Activated CD4-positive, CD25-positive, alpha-beta regulatory T cell treated with anti-CD3 and anti-CD28 coated beads, Interleukin-2, amount 50 U/mL, for 16 hours (primary cell): ENCODE data around the gene MLIP.
"Not testable (repeated sequence)": the region's sequence is repeated elsewhere in the genome, so short reads cannot be mapped to it uniquely, and the experiment has no call there.

ENCODE experiments used
- DNase-seq: peaks from one replicate; pipeline ENCODE4 v3.0.0-alpha.2; 2020; ENCODE audit warnings: low read depth, low spot score

Gene MLIP

DNA sequence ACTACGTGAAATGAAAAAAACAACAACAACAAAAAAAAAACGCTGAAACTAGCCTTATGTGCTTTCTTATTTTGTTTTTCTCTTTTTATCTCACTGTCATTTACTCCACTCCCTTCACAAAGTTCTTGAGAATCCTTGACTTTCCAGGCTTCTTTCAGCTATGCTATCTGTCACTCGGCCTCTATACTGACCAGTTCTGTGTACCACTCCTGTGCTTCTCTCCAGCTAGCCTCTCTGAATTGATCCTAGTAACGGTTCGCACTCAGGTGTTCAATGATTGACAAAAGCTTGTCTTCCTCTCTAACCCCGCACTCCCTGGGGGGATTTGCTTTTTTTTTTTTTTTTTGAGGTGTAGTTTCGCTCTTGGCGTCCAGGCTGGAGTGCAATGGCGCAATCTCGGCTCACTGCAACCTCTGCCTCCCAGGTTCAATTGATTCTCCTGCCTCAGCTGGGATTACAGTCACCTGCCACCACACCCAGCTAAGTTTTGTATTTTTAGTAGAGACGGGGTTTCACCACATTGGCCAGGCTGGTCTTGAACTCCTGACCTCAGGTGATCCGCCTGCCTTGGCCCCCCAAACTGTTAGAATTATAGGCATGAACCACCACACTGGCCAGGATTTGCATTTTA, 31.8 kb downstream of the MLIP start:
- no peak for DNase-seq

GRCh38 chr6:54151861-54152260, 40.6 kb downstream of the MLIP start:
- no peak for DNase-seq

DNA sequence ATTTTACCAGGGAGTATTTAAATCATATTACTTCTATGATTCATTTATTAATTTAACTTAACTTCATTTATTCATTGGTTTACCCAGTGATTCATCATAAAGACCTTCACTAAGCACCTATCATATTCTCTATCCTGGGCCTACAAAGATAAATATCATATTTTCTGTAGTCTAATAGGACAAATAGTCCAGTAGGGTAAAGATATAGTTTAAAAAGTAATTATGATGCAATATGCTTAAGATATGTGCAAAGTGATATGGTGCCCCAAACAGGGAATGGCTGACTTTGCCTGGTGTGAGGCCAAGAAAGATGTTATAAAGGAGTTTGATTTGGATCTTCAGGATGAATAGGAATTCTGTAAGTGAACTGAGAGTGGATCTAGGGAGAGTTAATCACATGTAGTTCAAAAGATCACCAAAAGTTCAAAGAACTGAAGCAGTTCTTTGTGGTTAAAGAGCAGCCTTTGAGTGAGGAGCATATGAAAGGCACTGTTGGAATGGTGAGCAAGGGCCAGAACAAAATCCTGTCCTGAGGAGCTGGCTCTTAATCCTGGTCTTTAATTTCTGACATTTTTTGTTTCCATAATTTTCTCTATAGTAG, 45.5 kb downstream of the MLIP start:
- DNase-seq, result no peak

DNA sequence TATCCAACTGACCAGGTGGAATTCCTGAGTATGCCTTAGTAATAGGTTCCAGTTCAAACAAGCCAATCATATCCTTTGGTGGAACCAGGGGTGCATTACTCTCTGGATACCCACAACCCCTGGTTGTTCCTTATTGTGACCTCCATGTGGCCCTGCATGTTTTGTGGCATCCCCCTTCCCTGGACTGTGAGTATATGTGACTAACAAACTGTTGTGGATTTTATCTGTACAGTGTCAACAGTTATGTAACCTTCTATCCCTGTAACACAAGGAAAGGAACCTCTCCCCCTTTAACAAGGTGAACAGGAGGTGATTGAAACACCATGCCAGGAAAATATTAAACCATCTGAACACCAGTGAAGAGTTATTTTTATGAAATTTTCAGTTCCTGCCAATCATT, 46.2 kb downstream of the MLIP start:
- no peak for DNase-seq

- no peak for DNase-seq
Measured at GRCh38 chr6:54173089-54173488, 61.8 kb downstream of the MLIP start.

DNA sequence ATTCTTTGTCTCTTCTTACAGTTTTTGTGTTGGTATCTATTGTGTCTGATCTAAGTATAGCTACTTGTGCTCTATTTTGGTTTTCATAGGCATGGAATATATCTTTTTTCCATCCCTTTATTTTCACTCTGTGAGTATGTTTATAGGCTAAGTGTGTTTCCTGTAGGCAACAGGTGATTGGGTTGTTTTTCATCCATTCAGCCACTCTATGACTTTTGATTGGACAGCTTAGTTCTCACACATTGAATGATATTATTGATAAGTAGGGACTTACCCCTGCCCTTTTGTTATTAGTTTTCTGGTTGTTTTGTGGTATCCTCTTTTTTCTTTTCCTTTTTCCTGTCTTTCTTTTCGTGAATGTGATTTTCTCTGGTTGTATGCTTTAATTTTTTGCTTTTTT, 67.9 kb downstream of the MLIP start:
- no peak for DNase-seq

DNA sequence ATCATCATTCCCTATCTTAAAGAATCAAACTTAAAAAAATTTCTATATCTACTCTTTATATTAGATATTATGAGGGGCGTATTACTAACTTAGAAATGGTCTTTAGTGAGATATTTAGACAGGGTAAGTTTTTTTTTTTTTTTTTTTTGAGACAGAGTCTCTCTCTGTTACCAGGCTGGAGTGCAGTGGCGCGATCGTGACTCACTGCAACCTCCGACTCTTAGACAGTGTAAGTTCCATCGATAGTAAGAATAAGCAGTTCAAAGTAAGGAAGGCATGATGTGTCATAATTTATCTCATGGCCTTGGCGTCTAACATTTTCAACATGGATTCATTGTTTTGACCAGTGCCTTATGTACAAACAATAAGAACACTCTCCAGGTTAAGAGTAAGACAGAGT, 72.4 kb downstream of the MLIP start:
- DNase-seq, result no peak

GRCh38 chr6:54185885-54186284, 74.6 kb downstream of the MLIP start:
- DNase-seq, result no peak

- DNase-seq, result no peak
Measured at GRCh38 chr6:54188846-54189245, 77.6 kb downstream of the MLIP start.

- no peak for DNase-seq
Measured at GRCh38 chr6:54191461-54191860, 80.2 kb downstream of the MLIP start.

- DNase-seq, result no peak
Measured at GRCh38 chr6:54192993-54193392, 81.8 kb downstream of the MLIP start.

GRCh38 chr6:54193560-54193959, 82.3 kb downstream of the MLIP start:
- no peak for DNase-seq

GRCh38 chr6:54194067-54194466, 82.8 kb downstream of the MLIP start:
- DNase-seq, result no peak

DNA sequence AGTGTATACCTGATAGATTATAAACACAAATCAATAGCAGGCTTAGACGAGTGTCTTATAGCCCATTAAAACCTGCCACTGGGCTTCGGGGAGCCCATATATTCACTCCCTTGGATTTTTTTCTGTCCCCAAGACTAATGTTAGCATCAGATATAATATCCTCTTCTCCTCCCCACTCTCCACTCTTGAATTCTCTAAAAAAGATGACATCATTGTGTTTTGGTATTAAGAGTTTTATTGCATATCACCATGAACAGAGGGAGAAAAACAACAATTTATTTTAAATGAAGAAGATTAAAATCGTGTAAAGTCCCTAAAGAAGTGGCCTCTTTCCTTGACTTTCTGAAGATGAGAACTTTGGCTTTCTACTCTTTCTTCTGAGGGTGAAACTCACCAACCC, 84.4 kb downstream of the MLIP start:
- DNase-seq, result no peak

GRCh38 chr6:54196905-54197304, 85.7 kb downstream of the MLIP start:
- no peak for DNase-seq

GRCh38 chr6:54198134-54198533, 86.9 kb downstream of the MLIP start:
- no peak for DNase-seq

GRCh38 chr6:54203474-54204035, 92.3 kb downstream of the MLIP start:
- DNase-seq, result not testable (repeated sequence)

GRCh38 chr6:54204921-54205591, 93.8 kb downstream of the MLIP start:
- DNase-seq, result no peak

DNA sequence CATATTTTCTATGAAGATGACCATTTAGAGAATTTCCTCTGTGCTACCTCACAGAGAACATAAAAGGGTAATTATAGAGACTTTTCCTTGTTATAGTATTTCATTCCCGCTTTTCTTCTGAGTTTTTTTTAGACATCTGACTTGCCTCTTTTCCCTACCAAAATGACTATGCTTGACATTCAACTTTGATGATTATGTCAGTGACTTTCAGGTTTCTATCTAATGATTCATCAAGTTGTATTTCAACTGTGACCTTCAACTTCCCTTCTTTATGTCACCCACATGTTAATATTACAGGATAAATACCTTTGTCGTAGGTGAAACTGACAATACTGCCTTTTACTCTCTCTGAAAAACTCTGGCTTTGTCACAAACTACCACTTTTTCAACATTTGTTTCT, 95.3 kb downstream of the MLIP start:
- no peak for DNase-seq

DNA sequence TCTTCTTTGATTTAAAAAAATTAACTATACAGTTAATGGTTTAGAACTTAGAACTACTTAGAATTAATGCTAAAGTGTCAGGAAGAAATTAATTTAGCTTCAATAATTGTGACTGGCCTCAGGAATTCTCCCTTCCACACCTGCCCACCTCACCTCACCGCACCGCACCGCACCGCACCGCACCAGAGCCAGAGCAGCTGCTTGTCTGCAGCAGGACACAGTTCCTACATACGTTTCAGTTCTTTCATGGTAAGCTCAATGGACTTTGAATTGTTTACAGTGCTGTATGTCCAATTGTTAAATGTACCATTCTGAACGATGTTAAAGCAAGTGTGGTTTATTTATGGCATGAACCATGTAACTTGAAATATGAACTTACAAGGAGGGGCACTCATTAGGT, 98.7 kb downstream of the MLIP start:
- DNase-seq, result not testable (repeated sequence)

- no peak for DNase-seq
Measured at GRCh38 chr6:54214286-54214685, 103.0 kb downstream of the MLIP start.

DNA sequence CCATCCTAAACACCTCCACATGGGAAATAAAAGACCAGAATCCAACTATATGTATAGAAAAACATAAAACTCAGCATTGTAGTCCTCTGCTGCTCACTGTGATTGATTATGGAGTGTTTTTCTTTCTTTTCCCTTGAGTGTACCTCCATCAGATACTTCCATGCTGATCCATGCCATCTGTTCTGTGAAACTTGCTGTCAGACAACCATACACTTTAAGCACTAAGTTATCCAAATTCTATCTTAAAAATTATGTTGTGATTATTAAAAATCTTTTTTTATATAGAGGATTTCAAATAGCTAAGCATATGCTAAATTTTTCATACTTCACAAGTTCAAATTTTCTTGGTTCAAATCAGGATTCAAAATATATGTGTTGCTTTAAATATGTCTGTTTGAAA, 105.1 kb downstream of the MLIP start:
- DNase-seq, result no peak

DNA sequence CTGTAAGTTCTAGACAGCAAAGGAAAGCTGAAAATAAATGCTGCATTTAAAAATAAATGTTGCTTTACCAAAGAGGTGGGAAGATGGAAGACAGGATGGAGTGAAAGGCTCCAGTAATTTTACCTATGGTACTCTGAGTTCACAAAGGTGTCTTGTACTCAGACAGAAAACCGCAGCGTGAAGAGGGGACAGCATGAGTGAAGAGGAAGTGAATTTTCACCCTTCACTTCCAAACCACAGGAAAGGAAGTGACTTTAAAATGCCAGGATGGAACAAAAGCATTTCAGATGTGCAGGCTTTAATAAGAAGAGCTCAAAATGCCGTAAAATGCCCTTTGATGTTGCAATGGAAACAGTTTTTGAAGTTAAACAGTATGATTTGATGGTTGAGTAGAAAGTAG, 105.8 kb downstream of the MLIP start:
- DNase-seq, result no peak
